HG03354 (cell line): ENCODE results near the gene TMEM63A.
"Not testable (repeated sequence)": the region's sequence is repeated elsewhere in the genome, so short reads cannot be mapped to it uniquely, and the experiment has no call there.

Source experiments
- ATAC-seq: cut with Tn5 transposase; IDR thresholded peaks from one replicate; pipeline ENCODE4 v1.9.1; 2021; ENCODE audit warnings: mild to moderate bottlenecking; ENCODE audit not compliant: unreplicated experiment, poor library complexity, severe bottlenecking

TMEM63A gene

DNA sequence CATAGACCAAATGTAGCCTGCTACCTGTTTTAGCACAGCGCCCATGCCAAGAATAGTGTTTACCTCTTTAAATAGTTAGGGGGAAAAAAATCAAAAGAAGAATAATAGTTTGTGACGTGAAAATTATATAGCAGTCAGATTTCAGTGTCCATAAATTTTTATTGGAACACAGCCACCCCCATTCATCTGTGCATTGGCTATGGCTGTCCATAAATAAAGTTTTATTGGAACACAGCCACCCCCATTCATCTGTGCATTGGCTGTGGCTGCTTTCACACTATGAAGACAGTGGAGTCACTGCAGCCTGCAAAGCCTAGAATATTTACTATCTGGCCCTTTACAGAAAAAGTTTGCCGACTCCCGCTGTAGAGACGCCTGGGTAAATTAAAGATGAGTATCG is 51.3 kb downstream of the TMEM63A start:
- no peak for ATAC-seq

DNA sequence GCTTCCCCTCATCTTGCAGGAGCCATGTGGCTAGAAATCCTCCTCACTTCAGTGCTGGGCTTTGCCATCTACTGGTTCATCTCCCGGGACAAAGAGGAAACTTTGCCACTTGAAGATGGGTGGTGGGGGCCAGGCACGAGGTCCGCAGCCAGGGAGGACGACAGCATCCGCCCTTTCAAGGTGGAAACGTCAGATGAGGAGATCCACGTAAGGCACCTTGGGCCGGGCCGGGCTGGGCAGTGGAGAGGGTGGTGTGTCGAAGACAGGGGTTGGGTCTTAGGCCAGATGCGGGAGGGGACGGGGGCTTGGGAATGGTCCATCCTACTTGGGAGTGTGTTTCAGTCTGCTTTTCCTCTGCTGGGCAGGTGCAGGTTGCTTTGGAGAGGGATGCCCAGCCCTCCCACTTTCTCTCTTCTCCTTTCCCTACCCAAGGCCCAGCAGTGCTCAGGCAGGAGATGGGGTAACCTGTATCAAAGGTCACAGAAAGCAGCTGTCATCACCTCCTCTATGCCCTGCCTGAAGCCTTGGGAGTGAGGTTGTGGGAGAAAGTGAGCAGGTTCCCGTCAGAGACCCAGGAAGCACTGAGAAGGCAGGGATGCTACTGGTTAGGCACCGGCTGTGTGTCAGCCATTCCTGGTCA is 53.4 kb downstream of the TMEM63A start:
- ATAC-seq, result no peak

DNA sequence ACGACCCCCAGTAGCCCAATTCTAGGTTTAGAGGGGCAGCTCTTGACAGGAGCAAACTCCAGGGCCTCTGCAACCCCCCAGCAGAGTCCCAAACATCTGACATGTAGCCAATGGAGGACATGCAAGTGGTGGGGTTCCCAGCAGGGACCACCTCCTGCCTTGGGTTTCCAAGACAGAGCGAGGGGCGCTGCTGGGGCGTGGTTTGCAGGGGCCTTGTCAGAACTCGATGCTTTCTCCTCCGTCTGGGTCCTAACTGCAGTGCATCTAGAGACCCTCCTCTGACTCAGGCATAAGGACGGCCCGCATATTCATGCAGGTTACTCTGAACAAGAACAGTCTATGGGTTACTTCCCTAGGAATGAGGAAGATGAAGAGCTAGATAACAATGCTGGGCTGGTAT is 55.1 kb downstream of the TMEM63A start:
- no peak for ATAC-seq

DNA sequence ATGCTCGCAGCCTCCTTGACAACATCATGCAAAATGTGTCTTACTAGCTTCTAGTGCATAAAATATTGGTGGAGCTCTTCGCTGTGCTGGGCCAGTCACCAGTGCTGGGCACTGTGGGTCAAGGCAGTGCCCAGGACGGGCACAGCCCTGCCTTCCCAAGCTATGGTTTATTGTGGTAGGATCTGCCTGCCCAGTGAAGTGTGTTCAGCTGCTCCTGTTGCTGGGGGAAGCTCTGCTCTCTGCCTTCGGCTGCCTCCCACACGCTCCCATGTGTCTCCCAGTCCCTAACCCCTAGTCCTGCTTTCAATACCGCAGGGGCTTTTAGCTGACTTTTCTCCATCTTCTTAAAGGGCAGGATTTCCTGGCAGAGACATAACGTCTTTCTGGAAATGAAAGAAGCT is 56.6 kb downstream of the TMEM63A start:
- ATAC-seq, result no peak

DNA sequence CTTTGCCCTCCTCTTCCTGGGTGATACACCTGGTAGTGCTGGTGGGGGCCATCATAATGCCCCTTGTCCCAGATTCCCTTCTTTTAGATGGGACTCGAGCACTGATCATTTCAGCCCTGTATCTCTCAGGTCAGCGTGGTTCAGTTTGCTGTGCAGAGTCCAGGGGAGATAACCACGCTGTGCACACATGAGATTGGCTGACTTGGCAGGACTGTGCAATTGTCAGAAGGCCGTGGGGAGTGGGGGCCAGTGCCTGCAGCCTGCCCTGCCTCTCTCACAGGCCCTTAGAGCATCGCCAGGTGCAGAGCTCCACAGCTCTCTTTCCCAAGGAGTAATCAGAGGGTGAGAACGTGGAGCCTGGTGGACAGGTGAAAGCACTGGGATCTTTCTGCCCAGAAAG is 57.1 kb downstream of the TMEM63A start:
- no peak for ATAC-seq

DNA sequence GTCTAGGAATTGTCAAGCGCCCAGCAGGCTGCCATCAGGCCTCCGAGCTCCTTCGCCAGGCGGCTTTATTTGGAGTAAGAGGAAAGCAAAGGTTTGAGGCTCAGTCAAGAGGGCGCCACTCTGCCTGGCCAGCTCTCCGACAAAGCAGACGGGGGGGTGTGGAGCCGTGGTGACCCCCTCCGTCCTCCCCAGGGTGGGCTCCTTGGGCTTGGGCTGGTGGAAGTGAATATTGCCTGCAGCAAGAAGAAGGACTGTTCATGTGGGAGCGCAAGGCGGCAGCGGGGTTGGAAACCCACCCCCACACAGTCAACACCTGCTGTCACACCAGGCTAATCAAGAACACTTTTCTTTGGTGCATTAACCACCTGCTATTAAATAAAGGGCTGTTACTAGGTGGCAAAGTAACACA is 57.6 kb downstream of the TMEM63A start:
- ATAC-seq, result no peak

DNA sequence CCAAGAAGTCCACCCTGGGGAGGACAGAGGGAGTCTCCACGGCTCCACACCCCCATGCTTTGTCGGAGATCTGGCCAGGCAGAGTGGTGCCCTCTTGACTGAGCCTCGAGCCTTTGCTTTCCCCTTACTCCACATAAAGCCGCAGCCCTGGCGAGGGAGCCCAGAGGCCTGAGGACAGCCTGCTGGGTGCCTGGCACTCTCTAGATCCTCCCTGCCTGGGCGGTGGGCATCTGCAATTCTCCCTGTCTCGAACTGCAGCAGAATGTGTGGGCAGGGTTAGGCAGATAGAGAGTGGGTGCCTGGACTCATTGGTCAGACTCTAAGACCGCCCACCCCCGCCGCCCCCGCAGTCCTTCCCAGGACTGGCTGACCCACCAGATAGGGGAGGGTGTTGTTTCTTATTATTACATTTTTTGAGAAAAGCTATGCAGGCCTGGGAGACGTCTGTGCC is 58.3 kb downstream of the TMEM63A start:
- ATAC-seq, result no peak

DNA sequence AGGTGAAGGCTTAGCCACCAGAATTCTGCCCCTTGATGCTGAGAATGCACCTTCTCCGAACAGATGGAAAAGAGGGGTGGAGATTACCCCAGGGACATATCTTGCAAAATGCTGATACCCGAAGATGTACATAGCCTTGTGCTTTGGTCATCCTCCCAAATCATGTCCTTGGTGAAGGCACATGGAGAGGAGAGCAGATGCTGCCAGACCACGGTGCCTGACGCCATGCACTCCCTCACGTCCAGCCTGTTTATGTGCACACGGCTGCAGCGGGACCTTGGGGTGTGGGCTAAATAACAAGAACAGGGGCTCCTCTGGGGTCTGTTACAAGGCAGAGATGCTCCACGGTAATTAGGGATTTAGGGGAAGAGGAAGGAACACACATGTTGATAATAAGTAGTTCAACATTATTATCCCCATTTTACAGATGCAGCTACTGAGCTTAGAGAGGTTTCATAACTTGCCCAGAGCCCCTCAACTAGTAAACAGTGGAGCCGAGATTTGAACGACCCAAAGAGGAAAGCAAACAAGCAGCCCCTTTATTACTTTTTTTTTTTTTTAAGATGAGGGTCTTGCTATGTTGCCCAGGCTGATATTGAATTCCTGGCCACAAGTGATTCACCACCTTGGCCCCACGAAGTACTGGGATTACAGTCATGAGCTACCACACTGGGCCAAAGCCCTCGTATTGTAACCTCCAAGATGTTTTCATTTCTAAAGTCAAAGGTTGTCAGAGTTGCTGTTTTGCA is 59.4 kb downstream of the TMEM63A start:
- ATAC-seq, result no peak

DNA sequence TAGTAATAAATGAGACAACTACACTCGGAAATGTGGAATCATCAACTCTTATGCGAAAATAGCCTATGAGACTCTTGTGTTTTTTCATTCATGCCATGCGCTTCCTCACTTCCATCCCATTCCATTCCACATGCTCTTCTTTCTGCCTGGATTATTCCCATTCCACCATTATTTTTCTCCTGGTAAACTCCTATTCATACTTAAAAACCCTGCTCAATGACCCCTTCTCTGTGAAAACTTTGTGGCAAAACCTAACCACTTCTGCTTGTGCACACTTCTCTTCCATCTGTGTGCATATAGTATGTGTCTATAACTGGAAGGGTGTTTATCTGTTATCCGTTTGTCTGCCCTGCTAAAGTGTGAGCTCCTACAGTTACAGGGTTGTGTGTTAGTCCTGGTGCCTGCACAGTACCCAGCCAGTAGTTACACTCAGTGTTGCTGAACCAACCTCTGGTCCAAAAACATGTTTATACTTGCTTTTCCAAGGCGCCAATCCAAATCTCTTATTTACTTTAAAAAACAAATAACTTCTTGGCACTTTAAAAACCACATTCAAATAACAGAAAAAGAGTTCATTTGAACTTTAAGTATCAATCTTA is 61.6 kb downstream of the TMEM63A start:
- ATAC-seq, result no peak

DNA sequence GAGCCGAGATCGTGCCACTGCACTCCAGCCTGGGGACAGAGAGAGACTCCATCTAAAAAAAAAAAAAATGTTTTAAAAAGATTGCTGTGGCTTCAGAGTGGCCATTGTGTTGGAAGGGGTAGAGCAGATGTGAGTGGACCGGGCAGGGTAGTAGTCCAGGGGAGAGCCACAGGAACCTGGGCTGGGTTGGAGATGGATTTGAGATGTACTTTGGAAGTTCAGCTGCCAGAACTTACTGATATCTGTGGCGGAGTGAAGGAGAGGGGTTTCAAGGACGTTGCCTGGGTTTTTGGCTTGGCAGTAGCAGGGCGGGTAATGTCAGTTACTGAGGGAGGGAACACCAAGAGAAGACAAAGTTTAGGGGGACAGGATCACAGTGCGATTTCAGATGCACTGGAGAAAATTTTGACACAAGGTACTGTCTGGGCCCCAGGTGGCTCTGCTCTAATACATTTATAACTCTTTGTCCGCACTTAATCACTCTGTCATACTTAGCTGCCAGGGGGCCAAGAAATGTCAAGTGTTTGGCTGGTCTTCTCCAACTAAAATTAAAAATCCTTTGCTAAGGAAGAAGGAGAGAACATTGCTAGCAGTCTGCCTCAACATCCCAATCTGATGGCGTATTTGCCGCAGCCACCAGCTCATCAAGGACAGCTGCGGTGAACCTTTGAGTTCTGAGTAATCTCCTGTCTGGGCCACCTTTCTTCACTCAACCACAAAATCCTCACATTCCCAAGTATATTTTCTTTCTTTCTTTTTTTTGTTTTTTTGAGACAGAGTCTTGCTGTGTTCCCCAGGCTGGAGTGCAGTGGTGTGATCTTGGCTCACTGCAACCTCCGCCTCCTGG is 62.6 kb downstream of the TMEM63A start:
- no peak for ATAC-seq

DNA sequence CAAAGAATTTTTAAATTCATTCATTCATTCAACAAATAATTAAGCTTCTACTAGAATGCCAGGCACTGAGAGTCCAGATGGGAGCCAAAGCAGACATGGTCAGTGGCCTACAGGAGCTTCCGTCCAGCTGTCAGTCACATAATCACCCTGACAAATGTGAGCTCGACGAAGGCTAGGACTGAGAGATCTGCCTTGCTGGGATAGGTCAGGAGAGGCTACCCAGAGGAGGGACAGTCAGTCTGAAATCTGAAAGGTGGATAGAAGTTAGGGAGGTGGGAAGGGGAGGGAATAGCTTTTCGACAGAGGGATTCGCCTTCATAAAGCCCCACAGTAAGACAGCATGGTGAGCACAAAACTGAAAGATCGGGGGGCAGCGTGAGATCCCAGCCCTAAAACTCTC is 64.0 kb downstream of the TMEM63A start:
- ATAC-seq, result no peak

DNA sequence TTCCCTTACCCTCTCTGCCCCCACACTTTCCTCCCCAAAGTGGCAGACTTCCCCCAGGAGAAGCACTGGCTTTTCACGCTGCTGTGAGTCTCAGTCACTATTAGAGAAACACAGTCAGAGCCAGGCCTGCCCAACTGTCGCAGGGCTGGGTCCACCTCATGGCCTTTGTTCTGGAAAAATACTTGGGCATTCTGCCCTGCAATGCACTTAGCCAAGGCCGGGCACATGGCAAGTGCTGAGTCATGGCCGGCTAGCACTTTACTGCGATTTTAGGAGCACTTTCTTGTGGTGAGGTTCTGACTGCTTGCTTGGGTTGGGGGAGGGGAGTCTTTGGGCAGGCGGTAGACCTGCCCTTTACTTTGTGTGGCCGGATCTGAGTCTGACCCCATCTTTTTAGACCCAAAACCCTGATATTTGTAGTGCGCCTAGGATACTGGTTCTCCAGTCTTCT is 64.5 kb downstream of the TMEM63A start:
- ATAC-seq, result no peak

DNA sequence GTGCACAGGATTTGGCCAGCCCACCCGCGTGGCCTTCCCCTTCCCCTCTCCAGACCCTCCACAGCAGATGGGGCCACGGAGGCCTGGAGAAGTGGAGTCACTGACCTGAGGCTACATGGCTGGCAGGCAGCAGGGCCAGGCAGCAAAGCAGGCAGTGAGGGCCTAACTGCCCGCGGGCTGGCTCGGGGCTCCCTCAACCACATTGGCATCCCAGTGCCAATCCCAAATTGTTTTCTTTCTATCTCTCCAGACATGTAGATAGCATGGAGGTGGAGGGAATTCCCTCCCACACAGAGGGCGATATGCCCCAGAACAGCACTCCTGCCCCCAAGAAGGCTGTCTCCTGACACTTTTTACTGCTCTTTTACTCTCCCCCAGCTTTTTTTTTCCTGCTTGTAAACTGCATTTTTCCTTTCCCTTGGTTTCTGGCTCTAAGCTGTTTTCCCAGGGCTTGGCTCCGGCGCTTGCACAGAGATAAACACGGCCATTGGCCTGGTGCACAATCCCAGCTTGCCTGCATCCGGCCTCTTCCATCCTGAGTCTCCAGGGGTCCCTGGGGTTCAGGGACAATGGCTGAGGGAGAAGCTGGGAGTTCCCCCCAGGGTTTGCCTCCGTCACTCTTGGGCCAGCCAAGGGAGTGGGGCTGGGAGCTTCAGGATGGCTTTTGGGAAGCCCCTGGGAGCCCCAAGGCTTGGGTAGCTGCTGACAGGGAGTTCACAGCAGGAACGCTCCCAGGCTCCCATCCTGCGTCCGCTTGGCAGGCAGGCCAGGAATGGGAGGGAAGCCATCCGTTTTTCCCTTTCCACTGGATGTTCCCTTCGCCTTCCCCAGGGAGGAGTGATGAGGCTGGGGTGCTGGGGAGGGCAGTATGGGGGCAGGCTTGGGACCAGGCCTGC is 65.3 kb downstream of the TMEM63A start:
- ATAC-seq, result no peak

DNA sequence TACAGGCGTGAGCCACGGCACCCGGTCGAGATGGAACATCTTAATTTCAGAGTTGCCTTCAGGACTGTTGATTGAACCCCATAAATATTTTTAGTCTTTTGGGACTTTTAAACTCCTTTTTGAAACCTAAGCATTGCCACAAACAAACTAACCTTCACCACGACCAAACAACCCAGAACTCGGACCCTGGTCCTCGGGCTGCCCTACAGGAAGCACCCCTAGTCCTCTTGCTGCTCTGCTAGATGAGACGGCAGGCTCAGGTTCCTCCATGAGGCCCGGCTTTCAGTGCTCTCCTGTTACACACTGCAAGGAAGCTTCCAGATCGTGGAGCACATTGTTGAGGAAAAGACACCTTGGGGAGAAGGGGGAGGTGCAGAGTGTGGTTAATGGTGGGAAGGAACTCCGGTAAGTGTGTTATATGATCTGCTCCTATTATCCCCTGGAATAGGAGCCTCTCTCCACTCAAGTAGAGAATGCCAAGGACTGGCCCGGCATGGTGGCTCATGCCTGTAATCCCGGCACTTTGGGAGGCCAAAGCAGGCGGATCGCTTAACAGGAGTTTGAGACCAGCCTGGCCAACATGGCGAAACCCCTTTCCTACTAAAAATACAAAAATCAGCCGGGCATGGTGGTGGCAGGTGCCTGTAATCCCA is 66.5 kb downstream of the TMEM63A start:
- ATAC-seq, result no peak

DNA sequence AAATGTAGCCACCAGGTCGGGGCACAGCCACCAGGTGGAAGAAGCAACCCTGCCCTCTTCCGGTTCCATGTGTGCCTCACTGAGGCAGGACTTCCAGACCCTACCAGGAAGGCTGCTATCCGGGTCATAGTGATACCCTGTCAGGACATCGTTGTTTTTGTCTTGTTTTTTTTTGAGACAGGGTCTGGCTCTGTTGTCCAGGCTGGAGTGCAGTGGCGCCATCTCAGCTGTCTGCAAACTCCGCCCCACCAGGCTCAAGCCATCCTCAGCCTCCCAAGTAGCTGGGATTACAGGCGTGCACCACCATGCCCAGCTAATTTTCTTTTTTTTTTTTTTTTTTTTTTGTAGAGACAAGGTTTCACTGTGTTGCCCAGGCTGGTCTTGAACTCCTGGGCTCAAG is 67.1 kb downstream of the TMEM63A start:
- ATAC-seq, result not testable (repeated sequence)

DNA sequence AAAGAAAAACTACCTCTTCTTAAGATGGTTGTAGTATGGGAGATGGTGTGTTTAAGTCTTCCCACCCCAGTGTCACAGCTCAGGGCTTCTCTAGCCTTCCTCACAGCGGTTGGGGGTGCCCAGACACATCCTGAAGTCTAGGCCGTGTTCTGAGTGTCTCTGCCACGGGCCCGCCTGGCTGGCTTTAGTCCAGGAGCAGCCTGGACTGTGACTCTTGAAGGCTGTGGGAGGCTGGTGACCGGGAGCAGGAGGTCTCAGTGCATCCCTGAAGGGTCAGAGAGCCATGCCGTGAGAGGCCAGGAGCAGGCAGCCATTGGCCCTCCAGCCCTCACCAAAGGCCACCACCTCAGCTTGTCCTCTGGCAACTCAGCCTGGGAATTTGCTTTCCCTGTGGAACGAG is 67.8 kb downstream of the TMEM63A start:
- ATAC-seq, result no peak

DNA sequence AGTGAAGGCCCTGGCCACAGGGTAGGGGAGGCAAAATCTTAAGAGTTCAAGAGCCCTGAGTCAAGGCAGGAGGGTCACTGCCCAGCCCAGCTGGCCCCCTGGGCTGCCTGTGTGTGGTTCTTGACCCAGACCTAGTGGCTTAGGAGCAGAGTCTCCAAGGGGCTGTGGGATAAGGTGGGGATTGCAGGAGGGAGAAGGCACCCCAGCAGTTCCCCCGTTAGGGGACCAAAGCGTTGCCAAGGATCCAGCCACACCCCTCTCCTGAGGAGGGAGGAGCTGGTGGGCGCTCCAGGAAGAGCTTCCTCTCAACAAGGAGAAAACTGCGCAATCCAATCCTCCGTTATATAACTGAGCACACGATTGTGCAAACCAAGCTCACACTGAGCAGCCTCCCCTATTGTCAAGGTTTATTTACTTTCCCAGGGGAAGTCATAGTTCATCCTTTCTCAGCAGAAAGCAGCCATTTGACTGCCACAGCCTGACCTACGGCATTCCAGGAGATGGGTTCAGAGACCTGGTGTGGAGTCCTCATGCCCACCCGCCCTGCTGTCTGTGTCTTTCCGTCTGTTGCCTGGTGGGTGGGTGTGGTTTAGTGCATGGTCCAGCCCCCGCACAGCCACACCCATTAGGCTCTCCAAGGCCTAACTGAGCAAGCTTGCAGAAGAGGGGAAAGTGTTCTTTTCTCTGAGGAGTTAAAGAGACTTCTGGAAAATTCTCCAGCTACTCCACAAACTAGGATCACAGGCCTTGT is 68.8 kb downstream of the TMEM63A start:
- no peak for ATAC-seq
